NOMO-1 treated with dmso at 0.1 percent for 144 hours (cell line): Measurements from ENCODE around the gene BRD8.
A peak's percentile ranks its signal among the peaks of the same experiment; 100 is the strongest.

Source experiments
- DNase-seq: peaks from one replicate; lab custom pipeline; 2025; ENCODE audit not compliant: unreplicated experiment; lab: John Stamatoyannopoulos, UW

Gene BRD8

DNA sequence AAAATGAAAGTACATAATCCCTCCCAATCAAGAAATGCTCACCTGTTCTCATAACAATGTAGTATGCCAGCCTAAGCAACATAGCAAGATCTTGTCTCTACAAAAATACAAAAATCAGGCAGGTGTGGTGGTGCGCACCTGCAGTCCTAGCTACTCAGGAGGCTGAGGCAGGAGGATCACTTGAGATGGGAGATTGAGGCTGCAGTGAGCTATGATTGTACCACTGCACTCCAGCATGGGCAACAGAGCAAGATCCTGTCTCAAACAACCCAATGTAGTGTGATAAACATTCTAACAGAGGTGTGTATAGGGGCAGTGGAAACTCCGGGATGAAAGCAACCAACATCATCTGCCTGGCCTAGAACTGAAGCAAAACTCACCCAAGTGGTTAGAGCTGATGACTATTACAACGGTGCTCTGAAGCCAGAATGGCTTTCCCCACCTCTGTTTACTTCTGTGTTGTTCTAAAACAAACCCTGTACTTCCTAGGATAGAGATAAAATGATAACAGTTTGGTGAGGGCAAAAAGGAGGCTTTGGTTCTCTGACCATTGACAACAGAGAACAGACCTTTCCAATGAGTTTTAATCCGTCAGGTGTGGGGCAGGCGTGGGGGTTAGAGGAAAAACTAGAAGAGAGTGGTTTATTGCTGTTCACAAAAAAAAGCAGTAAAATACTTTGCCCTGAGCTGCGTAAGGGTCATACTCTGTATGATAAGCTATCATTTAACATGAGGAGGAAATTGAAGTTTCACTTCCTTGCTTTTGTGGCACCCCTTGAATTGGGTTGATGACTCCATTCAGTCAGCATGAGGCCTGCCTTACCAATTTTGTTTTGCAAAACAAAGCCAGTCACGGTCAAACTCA lies 75.7 kb downstream of the BRD8 start:
- DNase-seq = peak; percentile 73

DNA sequence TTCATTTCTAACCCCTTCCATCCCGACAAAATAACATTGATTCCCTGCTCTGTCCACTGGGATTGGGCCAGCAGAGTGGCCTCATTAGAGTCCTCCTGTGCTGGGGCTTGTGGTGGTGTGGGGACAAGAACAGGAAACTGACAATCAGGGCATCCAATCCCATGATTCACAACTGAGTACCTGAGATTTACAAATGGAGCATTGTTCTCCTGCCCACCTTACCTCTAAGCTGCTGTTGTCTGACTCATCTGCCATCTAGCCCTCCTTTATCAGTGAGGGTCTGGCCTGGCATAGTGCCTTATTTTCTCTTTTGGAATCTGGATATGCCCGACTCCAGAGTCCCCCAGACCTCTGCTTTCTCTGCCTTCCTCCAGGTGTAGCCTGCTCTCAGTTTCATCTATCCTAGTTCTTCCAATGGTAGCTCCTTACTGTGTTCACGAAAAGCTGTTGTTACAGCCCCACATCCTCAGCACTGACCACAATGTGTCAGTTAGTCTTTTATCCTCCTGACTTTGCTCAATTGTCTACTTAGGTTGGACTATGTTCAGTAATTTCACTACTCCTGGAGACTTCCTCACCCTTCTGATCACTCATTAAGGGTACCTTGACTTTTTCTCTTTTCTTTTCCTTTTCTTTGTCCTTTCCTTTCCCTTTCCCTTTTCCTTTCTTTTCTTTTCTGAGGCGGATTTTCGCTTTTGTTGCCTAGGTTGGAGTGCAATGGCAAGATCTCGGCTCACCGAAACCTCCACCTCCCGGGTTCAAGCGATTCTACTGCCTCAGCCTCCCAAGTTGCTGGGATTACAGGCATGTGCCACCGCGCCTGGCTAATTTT lies 81.2 kb downstream of the BRD8 start:
- no peak for DNase-seq

DNA sequence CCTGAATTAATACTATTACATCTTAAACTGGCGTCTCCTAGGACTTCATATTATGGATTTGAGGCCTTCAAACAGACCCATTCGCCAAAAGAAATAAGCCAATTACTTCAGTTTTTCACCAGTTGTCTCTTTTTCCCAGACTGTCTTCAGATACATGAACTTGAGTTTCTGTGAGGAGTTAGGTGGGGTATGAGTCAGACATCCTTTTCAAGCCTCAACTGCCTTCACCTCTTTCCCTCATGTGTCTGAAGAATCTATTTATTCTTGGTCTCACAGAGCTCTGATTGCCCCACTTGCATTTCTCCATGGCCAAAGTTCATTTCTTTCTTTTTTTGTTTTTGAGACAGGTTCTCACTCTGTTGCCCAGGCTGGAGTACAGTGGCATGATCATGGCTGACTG lies 82.1 kb downstream of the BRD8 start:
- DNase-seq = no peak

DNA sequence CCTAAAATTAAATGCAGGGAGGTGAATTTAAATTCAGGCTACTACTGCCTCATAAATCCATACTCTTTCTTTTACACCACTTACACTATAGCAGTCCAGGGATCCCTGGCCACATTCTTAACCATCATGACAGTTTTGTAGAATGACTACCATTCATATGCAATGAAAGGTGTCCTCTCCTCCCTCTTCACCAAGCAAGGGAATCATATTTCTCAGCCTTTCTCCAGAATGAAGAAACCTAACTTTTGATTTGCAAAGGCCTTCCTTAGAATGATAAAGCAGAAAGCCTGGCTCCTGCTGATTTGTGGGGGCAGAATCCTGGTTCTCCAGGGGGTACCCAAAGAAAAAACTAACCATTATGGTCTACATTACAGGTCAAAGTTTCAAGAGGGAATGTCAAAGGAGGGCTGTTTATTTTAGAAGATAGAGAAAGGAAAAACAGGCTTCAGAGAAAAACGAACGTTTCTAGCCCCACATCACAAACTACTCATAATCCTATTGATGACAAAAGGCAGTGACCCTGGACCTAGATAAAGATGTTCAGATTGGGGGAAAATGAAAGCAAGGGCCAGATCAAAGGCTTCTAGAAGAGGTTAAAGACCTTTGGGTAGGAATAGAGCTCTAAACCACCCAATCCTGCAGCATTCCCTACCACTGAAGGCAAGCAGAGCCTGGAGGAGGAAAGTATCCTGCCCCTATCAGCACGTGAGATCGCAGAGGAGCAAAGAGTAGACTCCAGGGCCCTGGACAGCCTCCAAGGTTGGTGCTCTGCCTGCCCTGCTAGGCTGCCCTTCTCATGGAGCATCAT lies 83.1 kb downstream of the BRD8 start:
- no peak for DNase-seq

DNA sequence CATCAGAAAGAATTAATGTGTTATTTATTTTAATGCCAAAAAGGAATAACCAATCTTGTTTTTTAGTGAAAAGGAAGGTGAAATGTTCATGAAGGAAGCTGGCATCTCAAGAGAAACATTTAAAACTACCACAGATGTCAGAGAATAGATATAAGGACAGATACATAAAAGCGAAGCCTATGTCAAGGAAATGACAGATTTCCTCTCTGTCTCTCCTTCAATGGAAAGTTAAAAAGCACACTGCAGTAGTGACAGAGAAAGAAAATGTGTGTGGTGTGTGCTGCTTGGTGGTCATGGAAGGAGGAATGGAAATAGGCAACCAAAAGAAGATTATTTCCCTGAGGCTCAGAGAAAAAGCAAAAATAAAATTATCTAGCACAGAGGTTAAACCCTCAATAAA lies 85.4 kb downstream of the BRD8 start:
- no peak for DNase-seq

DNA sequence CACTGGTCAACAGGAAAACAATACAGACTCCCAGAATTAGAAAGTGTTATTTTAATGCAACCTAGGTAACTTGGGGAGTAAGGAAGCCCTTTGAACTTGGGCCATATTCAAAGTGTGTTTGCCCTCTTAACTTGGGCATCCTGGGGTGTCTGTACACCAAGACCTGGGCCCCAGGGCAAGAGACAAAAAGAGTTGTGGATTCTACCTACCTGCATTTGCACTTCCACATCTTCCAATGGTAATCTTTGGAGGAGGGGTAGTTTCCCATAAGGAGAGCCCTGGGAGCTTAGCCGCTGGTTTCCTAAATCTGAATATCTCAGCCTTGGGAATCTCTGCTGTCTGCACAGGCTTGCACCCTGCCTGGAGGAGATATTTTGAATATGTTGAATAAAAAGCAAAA lies 86.1 kb downstream of the BRD8 start:
- DNase-seq = no peak

DNA sequence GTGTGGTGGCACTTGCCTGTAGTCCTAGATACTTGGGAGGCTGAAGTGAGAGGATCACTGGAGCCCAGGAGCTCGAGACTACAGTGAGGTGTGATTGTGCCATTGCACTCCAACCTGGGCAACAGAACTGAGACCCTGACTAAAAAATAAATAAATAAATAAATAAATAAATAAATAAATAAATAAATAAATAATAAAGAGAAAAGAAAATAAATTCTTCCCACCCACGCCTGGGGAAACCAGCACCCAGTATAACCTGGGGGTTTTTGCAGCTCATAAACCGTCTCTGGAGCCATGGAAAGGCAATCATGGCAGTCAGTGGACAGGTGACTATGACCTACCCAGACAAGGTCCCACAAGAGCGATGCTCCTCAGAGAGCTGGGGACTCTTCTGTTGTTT lies 86.7 kb downstream of the BRD8 start:
- no peak for DNase-seq
